Osteocyte (in vitro differentiated cells): ENCODE measurements around the gene MPP2. TPM values are rescaled to one million over a fixed set of nuclear protein-coding genes. Genes with fewer than 3 reads are reported as not detected.
A peak's percentile ranks its signal among the peaks of the same experiment; 100 is the strongest.

Source experiments
- DNase-seq: peaks from one replicate; pipeline ENCODE4 v3.0.0; 2021; ENCODE audit warnings: mixed read lengths; ENCODE audit not compliant: unreplicated experiment; ENCODE audit errors: extremely low spot score
- H3K27ac Mint-ChIP-seq: one replicate; pipeline ENCODE4 v1.8.0; 2021; ENCODE audit warnings: mild to moderate bottlenecking, mixed read lengths; ENCODE audit not compliant: unreplicated experiment
- H3K27me3 Mint-ChIP-seq: one replicate; pipeline ENCODE4 v1.8.0; 2021; ENCODE audit warnings: mixed read lengths; ENCODE audit not compliant: unreplicated experiment
- H3K36me3 Mint-ChIP-seq: one replicate; pipeline ENCODE4 v1.8.0; 2021; ENCODE audit warnings: mixed read lengths; ENCODE audit not compliant: unreplicated experiment
- H3K4me1 Mint-ChIP-seq: one replicate; pipeline ENCODE4 v1.8.0; 2021; ENCODE audit warnings: mixed read lengths; ENCODE audit not compliant: unreplicated experiment
- H3K4me3 Mint-ChIP-seq: one replicate; pipeline ENCODE4 v1.8.0; 2021; ENCODE audit warnings: mild to moderate bottlenecking, moderate library complexity, mixed read lengths; ENCODE audit not compliant: unreplicated experiment
- H3K9me3 Mint-ChIP-seq: one replicate; pipeline ENCODE4 v1.8.0; 2021; ENCODE audit warnings: mixed read lengths; ENCODE audit not compliant: unreplicated experiment
- CTCF ChIP-seq: fragments of 200-600 bp; sonication (generic); IDR thresholded peaks from 2 replicates; pipeline ENCODE4 v1.5.0; 2021; ENCODE audit warnings: antibody characterized with exemption, mild to moderate bottlenecking, moderate library complexity
- total RNA-seq: library from RNA; stranded (reverse); gene quantifications from 2 replicates; pipeline ENCODE4 v1.2.1, GENCODE V29; 2021

Gene MPP2
- total RNA-seq, 1 donor from 2014 or later = 3.5 TPM

- Mint-ChIP-seq H3K36me3 (no peaks in the 10 kb centered on the region), H3K4me3 (peak overlapping the region; percentile 58), H3K9me3 (no peaks in the 10 kb centered on the region), H3K4me1 (peaks cover 7% of the 10 kb centered on the region), H3K27ac (no peak overlapping the region), H3K27me3 (peaks cover 58% of the 10 kb centered on the region)
- DNase-seq = no peak
- no peak for TF ChIP-seq CTCF
Observed at GRCh38 chr17:43952351-43952723, 45.0 kb upstream of the MPP2 start.

- H3K27me3 Mint-ChIP-seq = peaks cover 58% of the 10 kb centered on the region
- no peaks in the 10 kb centered on the region for H3K36me3 Mint-ChIP-seq
- no peak overlapping the region for H3K27ac Mint-ChIP-seq
- H3K9me3 Mint-ChIP-seq = no peaks in the 10 kb centered on the region
- TF ChIP-seq CTCF = no peak
- H3K4me1 Mint-ChIP-seq = peaks cover 7% of the 10 kb centered on the region
- DNase-seq = no peak
- H3K4me3 Mint-ChIP-seq = no peak overlapping the region
Observed at GRCh38 chr17:43951750-43952149, 44.4 kb upstream of the MPP2 start.

GRCh38 chr17:43950554-43950953 lies 43.2 kb upstream of the MPP2 start:
- no peak overlapping the region for H3K4me3 Mint-ChIP-seq
- TF ChIP-seq CTCF = no peak
- no peak overlapping the region for H3K27ac Mint-ChIP-seq
- peaks cover 51% of the 10 kb centered on the region for H3K27me3 Mint-ChIP-seq
- peaks cover 7% of the 10 kb centered on the region for H3K4me1 Mint-ChIP-seq
- H3K36me3 Mint-ChIP-seq = no peaks in the 10 kb centered on the region
- no peak for DNase-seq
- no peaks in the 10 kb centered on the region for H3K9me3 Mint-ChIP-seq

GRCh38 chr17:43949781-43950180 lies 42.4 kb upstream of the MPP2 start:
- H3K36me3 Mint-ChIP-seq = no peaks in the 10 kb centered on the region
- no peak for DNase-seq
- H3K27me3 Mint-ChIP-seq = peaks cover 45% of the 10 kb centered on the region
- peaks cover 7% of the 10 kb centered on the region for H3K4me1 Mint-ChIP-seq
- no peak overlapping the region for H3K27ac Mint-ChIP-seq
- no peak overlapping the region for H3K4me3 Mint-ChIP-seq
- TF ChIP-seq CTCF = no peak
- H3K9me3 Mint-ChIP-seq = no peaks in the 10 kb centered on the region

- Mint-ChIP-seq H3K27ac (no peak overlapping the region), H3K36me3 (no peaks in the 10 kb centered on the region), H3K4me3 (no peak overlapping the region), H3K4me1 (no peaks in the 10 kb centered on the region), H3K9me3 (no peaks in the 10 kb centered on the region), H3K27me3 (peaks cover 27% of the 10 kb centered on the region)
- DNase-seq = no peak
- TF ChIP-seq CTCF = no peak
Observed at GRCh38 chr17:43946781-43947180, 39.4 kb upstream of the MPP2 start.
